Right lobe of liver (tissue), 6 donors: ENCODE data around the gene MT1M. TPM values are rescaled to one million over a fixed set of nuclear protein-coding genes. Genes with fewer than 3 reads are reported as not detected.

Experiments
- ATAC-seq, 4 donors: fragments of 200-7000 bp; cut with Tn5 transposase; one replicate each; pipeline ENCODE4 v1.9.1; 2020; ENCODE audit warnings: mild to moderate bottlenecking in 4 of 4, moderate library complexity in 4 of 4
- DNase-seq, 3 donors: peaks; one replicate each; pipeline ENCODE4 v3.0.0-alpha.2; 2020
- H3K27ac ChIP-seq, 3 donors: fragments of 200-600 bp; one replicate each; pipeline ENCODE4 v1.8.0; 2022
- H3K27me3 ChIP-seq, 2 donors: fragments of 200-600 bp; one replicate each; pipeline ENCODE4 v1.8.0; 2022
- H3K36me3 ChIP-seq, 4 donors: fragments of 200-600 bp; sonication (generic) in 1 of 4; one replicate each; pipeline versions ENCODE4 v1.5.1 to v1.8.0; 2017 to 2022; ENCODE audit warnings: control low read depth in 1 of 4
- H3K4me1 ChIP-seq, 4 donors: fragments of 200-600 bp; sonication (generic) in 1 of 4; one replicate each; pipeline versions ENCODE4 v1.5.1 to v1.8.0; 2017 to 2022; ENCODE audit warnings: control low read depth in 1 of 4
- H3K4me3 ChIP-seq, 3 donors: fragments of 200-600 bp; one replicate each; pipeline ENCODE4 v1.8.0; 2022
- H3K9me3 ChIP-seq, 4 donors: fragments of 200-600 bp; sonication (generic) in 1 of 4; one replicate each; pipeline versions ENCODE4 v1.5.1 to v1.8.0; 2017 to 2022; ENCODE audit warnings: control low read depth in 1 of 4
- CTCF ChIP-seq, 4 donors: fragments of 200-600 bp in 3 of 4; fragments of 450-650 bp in 1 of 4; IDR thresholded peaks; one replicate each; pipeline versions ENCODE4 v1.5.1 to v1.8.0; 2016 to 2022; ENCODE audit warnings: antibody characterized with exemption in 4 of 4, mild to moderate bottlenecking in 2 of 4
- POLR2A ChIP-seq: fragments of 450-650 bp; IDR thresholded peaks from one replicate; pipeline ENCODE4 v1.6.1; 2017; ENCODE audit warnings: antibody characterized with exemption, mild to moderate bottlenecking
- WGBS: methylation state at CpG from one replicate; pipeline ENCODE4 v1.1.6; 2018; ENCODE audit warnings: low coverage, low lambda C conversion rate; ENCODE audit not compliant: insufficient coverage; ENCODE audit errors: missing lambda C conversion rate; 5-methylcytosine and 5-hydroxymethylcytosine counted together
- intact Hi-C, 2 donors: fragments of 100-400 bp; cut with DNase I; formaldehyde crosslinking; loops; one replicate each; pipeline versions ENCODE4 v1.11.2 to v1.14.1; 2022
- total RNA-seq, 6 experiments: library from RNA; depleted of rRNA in 2 of 6; stranded (reverse); fragments of >200 nt in 2 of 6; fragmentation: NEBNext Ultra II Directional in 3 of 6; extraction: Animal tissue kit (Norgen Biotek cat#: 25700) in 3 of 6; gene quantifications; one replicate each; pipeline versions ENCODE4 v1.1.0 to v1.2.4, GENCODE V29; 2016 to 2023
- donor health status: DM: no; HTN: yes; CAD: no.
- donor health status: DM: no; HTN: no; CAD: no.
- donor health status: DM: no; HTN: no; CAD: no.
- donor health status: DM: no; HTN: yes; CAD: no.
- donor health status: DM: no; HTN: yes; CAD: no.

Gene MT1M
- total RNA-seq, 6 experiments from 2014 or later: 8.6 to 569 (median 84.5) TPM

DNA sequence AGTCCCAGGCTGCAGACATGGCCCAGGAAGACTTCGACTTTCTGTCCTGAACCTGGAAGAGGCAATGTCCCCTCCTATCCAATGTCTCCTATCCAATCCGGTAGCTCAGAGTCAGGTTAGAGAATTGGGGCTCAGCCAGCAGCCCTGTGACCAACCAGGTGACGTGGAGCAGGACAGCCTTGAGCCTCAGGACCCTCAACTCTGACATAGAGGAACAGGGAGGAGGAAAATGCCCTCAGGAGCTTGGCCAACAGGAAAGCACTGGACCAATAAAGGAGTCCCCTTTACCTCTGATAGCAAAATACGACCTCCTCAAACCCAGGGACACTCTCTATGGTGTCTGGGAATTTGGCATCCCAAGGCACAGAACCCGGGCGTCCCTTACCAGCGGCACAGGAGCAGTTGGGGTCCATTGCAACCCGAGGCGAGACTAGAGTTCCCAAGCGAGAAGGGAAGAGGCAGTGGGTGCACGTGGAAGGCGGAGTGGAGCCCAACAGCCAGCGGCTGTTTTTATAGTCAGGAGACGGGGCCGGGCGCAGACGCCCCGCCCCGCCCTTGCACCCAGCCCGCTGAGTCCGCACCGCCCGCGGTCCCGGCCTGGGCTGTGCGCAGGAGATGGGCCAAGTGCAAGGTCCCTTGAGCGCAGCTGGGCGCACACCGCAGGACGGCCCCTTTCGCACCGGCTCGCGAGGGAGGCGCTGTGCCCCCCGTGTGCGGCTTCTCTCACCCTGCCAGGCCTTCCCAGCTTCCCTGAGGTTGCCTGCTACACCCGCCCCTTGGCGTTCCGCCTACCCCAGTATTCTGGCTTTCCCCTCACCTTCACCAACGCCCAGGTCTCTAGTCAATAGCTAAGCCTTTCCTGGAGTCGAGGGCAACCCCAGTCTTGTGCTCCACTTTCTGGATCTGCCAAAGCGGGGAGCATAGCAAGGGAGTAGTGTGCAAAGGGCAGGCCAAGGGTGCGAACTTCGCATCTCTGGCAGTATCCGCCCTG lies 35.4 kb downstream of the MT1M start, which contains the start of gene MT1G:
Gene MT1G, minus strand, starts transcription at position 485 of the 991 bp plus-strand sequence. Its CDS starts 72 bp downstream, at position 413.
- peak within 1 kb of the TSS; percentile 45 to 85 (median 73) for H3K4me3 ChIP-seq
- WGBS: 18% methylated on average over 20 of the region's 46 CpGs

DNA sequence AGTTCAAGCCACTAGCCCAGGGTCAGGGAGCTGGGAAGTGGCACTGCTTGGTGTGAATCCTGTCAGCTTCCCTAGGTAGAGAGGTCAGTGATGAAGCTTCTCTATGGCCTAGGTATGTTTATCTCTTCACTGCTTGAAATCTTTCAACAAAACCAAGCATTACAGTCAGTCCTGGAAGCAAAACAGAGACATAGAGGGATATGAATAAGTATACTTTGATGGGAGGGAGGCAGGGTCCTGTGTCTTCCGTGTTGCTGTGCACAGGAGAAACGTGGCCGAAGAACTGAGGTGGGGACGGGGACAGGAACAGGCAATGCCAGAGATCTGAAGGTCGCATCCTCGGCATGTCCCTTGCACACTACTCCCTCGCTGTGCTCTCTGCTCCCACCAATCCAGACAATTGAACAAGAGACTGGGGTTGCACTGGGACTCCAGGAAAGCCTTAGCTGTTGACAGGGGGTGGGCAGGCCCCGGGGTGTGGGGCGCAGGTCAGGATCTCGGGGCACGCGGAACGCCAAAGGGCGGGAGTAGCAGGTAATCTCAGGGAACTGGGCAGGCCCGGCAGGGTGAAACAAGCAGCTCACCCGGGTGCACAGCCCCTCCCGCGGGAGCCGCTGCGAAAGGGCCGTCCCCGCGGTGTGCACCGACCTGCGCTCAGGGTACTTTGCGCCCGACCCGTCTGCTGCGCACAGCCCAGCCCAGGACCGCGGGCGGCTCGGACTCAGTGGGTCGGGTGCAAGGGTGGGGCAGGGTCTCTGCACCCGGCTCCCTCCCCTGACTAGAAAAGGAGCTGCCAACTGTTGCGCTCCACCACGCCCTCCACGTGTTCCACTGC lies 36.8 kb downstream of the MT1M start, which contains the start of gene MT1H:
Gene MT1H, plus strand, starts transcription at position 810 of the 835 bp plus-strand sequence. CDS start 71 bp downstream, outside the sequence.
- H3K27me3 ChIP-seq: no peaks in the 10 kb centered on the region
- peaks cover 0 to 9% (median 0%) of the 10 kb centered on the region in 4 donors for H3K4me1 ChIP-seq
- 59% methylated on average over 9 of the region's 38 CpGs for WGBS
- peak; percentile 80 to 98 (median 97) for DNase-seq
- peak within 1 kb of the TSS in 2 of 3 donors; percentile 69 to 88 for H3K27ac ChIP-seq
- peak; percentile 53 to 82 (median 67) for ATAC-seq
- H3K9me3 ChIP-seq: no peaks in the 10 kb centered on the region
- TF ChIP-seq POLR2A: no peak
- TF ChIP-seq CTCF (IDR thresholded peaks at IDR 0.05): no peak
- intact Hi-C loops: no loop called here
- peak within 1 kb of the TSS; percentile 18 to 85 (median 73) for H3K4me3 ChIP-seq
- no peaks in the 10 kb centered on the region for H3K36me3 ChIP-seq

More for the DNA sequence above, 35.4 kb downstream of the MT1M start, which contains the start of gene MT1G:
- peaks cover 0 to 9% (median 0%) of the 10 kb centered on the region in 4 donors for H3K4me1 ChIP-seq
- DNase-seq (peak; percentile 89 to 97 (median 96)), ATAC-seq (peak; percentile 69 to 86 (median 80))
- H3K27ac ChIP-seq: peak within 1 kb of the TSS in 2 of 3 donors; percentile 69 to 88
- H3K9me3 ChIP-seq: no peaks in the 10 kb centered on the region
- H3K27me3 ChIP-seq: no peaks in the 10 kb centered on the region
- H3K36me3 ChIP-seq: no peaks in the 10 kb centered on the region
- TF ChIP-seq POLR2A (peak; percentile 99), CTCF (IDR thresholded peaks at IDR 0.05) (peak in 1 of 4 donors; percentile 11)
- intact Hi-C loops: no loop called here

GRCh38 chr16:56669840-56670619 lies 37.6 kb downstream of the MT1M start:
- Histone ChIP-seq H3K9me3 (no peaks in the 10 kb centered on the region), H3K4me1 (peaks cover 0 to 9% (median 0%) of the 10 kb centered on the region in 4 donors), H3K4me3 (peak overlapping the region; percentile 18 to 85 (median 73)), H3K36me3 (no peaks in the 10 kb centered on the region), H3K27me3 (no peaks in the 10 kb centered on the region), H3K27ac (peak overlapping the region in 2 of 3 donors; percentile 69 to 88)
- DNase-seq (peak in 2 of 3 donors; percentile 72 to 74), ATAC-seq (peak in 1 of 4 donors; percentile 2)
- 30% methylated on average over 14 of the region's 19 CpGs for whole genome bisulfite sequencing
- no peak for TF ChIP-seq POLR2A
- TF ChIP-seq CTCF (IDR thresholded peaks at IDR 0.05): no peak
- intact Hi-C loops: no loop called here
